ENCODE data around the gene PHPT1. TPM values are rescaled to one million over a fixed set of nuclear protein-coding genes. Genes with fewer than 3 reads are reported as not detected.

PHPT1 gene
- total and polyA plus RNA-seq, 4 donors, result 23.2 to 83.1 (median 42.3) TPM

GRCh38 chr9:136824496-136825225 lies 24.5 kb upstream of the PHPT1 start:
- H3K9ac ChIP-seq (ENCODE audit: low read depth in 1 of 2, low read length in 2 of 2), result no peak overlapping the region
- H3K36me3 ChIP-seq (ENCODE audit: control insufficient read depth in 4 of 4, insufficient read depth in 3 of 4, low read depth in 1 of 4, low read length in 3 of 4), result peaks cover 5 to 45% (median 12%) of the 10 kb centered on the region in 4 donors
- DNase-seq (ENCODE audit: low spot score), result no peak
- H3K4me1 ChIP-seq (ENCODE audit: control insufficient read depth in 4 of 4, insufficient read depth in 4 of 4, low read length in 3 of 4), result no peaks in the 10 kb centered on the region
- no peaks in the 10 kb centered on the region for H3K9me3 ChIP-seq (ENCODE audit: control insufficient read depth in 4 of 4, low read length in 3 of 4)
- H3K27me3 ChIP-seq (ENCODE audit: control insufficient read depth in 4 of 4, insufficient read depth in 4 of 4, low read length in 3 of 4), result no peaks in the 10 kb centered on the region
- no peak overlapping the region for H3K4me3 ChIP-seq (ENCODE audit: low read depth in 1 of 3, low read length in 3 of 3)
- no peak for TF ChIP-seq REST (IDR thresholded peaks at IDR 0.05)
- H3K27ac ChIP-seq (ENCODE audit: low read depth in 1 of 2, low read length in 2 of 2), result no peak overlapping the region
- WGBS, result 91% methylated on average over 21 of the region's 21 CpGs

GRCh38 chr9:136825295-136826187 lies 23.7 kb upstream of the PHPT1 start:
- Histone ChIP-seq H3K9me3 (ENCODE audit: control insufficient read depth in 4 of 4, low read length in 3 of 4) (no peaks in the 10 kb centered on the region), H3K4me3 (ENCODE audit: low read depth in 1 of 3, low read length in 3 of 3) (no peak overlapping the region), H3K36me3 (ENCODE audit: control insufficient read depth in 4 of 4, insufficient read depth in 3 of 4, low read depth in 1 of 4, low read length in 3 of 4) (peaks cover 5 to 52% (median 17%) of the 10 kb centered on the region in 4 donors), H3K4me1 (ENCODE audit: control insufficient read depth in 4 of 4, insufficient read depth in 4 of 4, low read length in 3 of 4) (no peaks in the 10 kb centered on the region), H3K27me3 (ENCODE audit: control insufficient read depth in 4 of 4, insufficient read depth in 4 of 4, low read length in 3 of 4) (no peaks in the 10 kb centered on the region), H3K27ac (ENCODE audit: low read depth in 1 of 2, low read length in 2 of 2) (no peak overlapping the region), H3K9ac (ENCODE audit: low read depth in 1 of 2, low read length in 2 of 2) (no peak overlapping the region)
- DNase-seq (ENCODE audit: low spot score), result no peak
- WGBS, result 95% methylated on average over 44 of the region's 44 CpGs
- no peak for TF ChIP-seq ZBTB33 (IDR thresholded peaks at IDR 0.05)
- TF ChIP-seq MAX (IDR thresholded peaks at IDR 0.05), result no peak
- no peak for TF ChIP-seq FOXA1 (IDR thresholded peaks at IDR 0.05)
- TF ChIP-seq RXRA (IDR thresholded peaks at IDR 0.05), result no peak
- no peak for TF ChIP-seq TAF1 (conservative IDR thresholded peaks at IDR 0.05)
- TF ChIP-seq JUND (IDR thresholded peaks at IDR 0.05), result no peak
- TF ChIP-seq YY1 (IDR thresholded peaks at IDR 0.05), result no peak
- no peak for TF ChIP-seq EGR1 (IDR thresholded peaks at IDR 0.05; ENCODE audit: low read depth in 2 of 2)
- no peak for TF ChIP-seq REST (IDR thresholded peaks at IDR 0.05)
- no peak for TF ChIP-seq FOXA2 (IDR thresholded peaks at IDR 0.05)
- no peak for TF ChIP-seq GABPA (IDR thresholded peaks at IDR 0.05 in 1 of 2, conservative IDR thresholded peaks at IDR 0.05 in 1 of 2)
- TF ChIP-seq HNF4G (IDR thresholded peaks at IDR 0.05), result no peak
- no peak for TF ChIP-seq HNF4A (conservative IDR thresholded peaks at IDR 0.05)
- TF ChIP-seq ATF3 (IDR thresholded peaks at IDR 0.05), result no peak
- no peak for TF ChIP-seq SP1 (IDR thresholded peaks at IDR 0.05)
- no peak for TF ChIP-seq RAD21 (IDR thresholded peaks at IDR 0.05)
